Muscle layer of duodenum (tissue), 2 donors: ENCODE data around the gene NHP2.
"Not testable (repeated sequence)": the region's sequence is repeated elsewhere in the genome, so short reads cannot be mapped to it uniquely, and the experiment has no call there.

Experiments used
- H3K27ac ChIP-seq: one replicate; pipeline ENCODE4 v1.7.0; 2013; ENCODE audit warnings: mild to moderate bottlenecking, low read length
- H3K27me3 ChIP-seq: one replicate; pipeline ENCODE4 v1.7.0; 2013; ENCODE audit warnings: low read depth, mild to moderate bottlenecking, control low read depth, low read length
- H3K36me3 ChIP-seq, 2 donors: one replicate each; pipeline ENCODE4 v1.7.0; 2013; ENCODE audit warnings: low read length in 2 of 2, control low read depth in 1 of 2, mild to moderate bottlenecking in 1 of 2; ENCODE audit not compliant: insufficient read depth in 2 of 2, control insufficient read depth in 1 of 2
- H3K4me1 ChIP-seq, 2 donors: one replicate each; pipeline ENCODE4 v1.7.0; 2013; ENCODE audit warnings: low read length in 2 of 2, mild to moderate bottlenecking in 2 of 2, control low read depth in 1 of 2, moderate library complexity in 1 of 2; ENCODE audit not compliant: insufficient read depth in 2 of 2, control insufficient read depth in 1 of 2
- H3K4me3 ChIP-seq, 2 donors: one replicate each; pipeline ENCODE4 v1.7.0; 2013; ENCODE audit warnings: low read length in 2 of 2, low read depth in 1 of 2, mild to moderate bottlenecking in 1 of 2
- H3K9me3 ChIP-seq, 2 donors: one replicate each; pipeline ENCODE4 v1.7.0; 2013; ENCODE audit warnings: low read length in 2 of 2, control low read depth in 1 of 2, mild to moderate bottlenecking in 1 of 2; ENCODE audit not compliant: control insufficient read depth in 1 of 2
- donor health status: healthy.

Gene NHP2

GRCh38 chr5:178145965-178146820 lies 7.5 kb downstream of the NHP2 start:
- Histone ChIP-seq H3K27ac (no peak overlapping the region), H3K27me3 (no peaks in the 10 kb centered on the region), H3K36me3 (peaks cover 70 to 77% of the 10 kb centered on the region in 2 donors), H3K9me3 (no peaks in the 10 kb centered on the region), H3K4me3 (no peak overlapping the region), H3K4me1 (peaks cover 0 to 19% of the 10 kb centered on the region in 2 donors)

- Histone ChIP-seq H3K4me3 (no peak overlapping the region), H3K36me3 (peaks cover 56 to 60% of the 10 kb centered on the region in 2 donors), H3K4me1 (peaks cover 0 to 19% of the 10 kb centered on the region in 2 donors), H3K9me3 (no peaks in the 10 kb centered on the region), H3K27me3 (no peaks in the 10 kb centered on the region), H3K27ac (no peak overlapping the region)
Measured at GRCh38 chr5:178143901-178144300, 9.8 kb downstream of the NHP2 start.

GRCh38 chr5:178143246-178143645 lies 10.4 kb downstream of the NHP2 start:
- H3K4me3 ChIP-seq: no peak overlapping the region
- H3K27ac ChIP-seq: no peak overlapping the region
- no peaks in the 10 kb centered on the region for H3K27me3 ChIP-seq
- peaks cover 50 to 58% of the 10 kb centered on the region in 2 donors for H3K36me3 ChIP-seq
- H3K9me3 ChIP-seq: no peaks in the 10 kb centered on the region
- peaks cover 0 to 19% of the 10 kb centered on the region in 2 donors for H3K4me1 ChIP-seq

- no peak overlapping the region for H3K27ac ChIP-seq
- peaks cover 44 to 58% of the 10 kb centered on the region in 2 donors for H3K36me3 ChIP-seq
- no peaks in the 10 kb centered on the region for H3K27me3 ChIP-seq
- H3K4me1 ChIP-seq: peaks cover 0 to 19% of the 10 kb centered on the region in 2 donors
- H3K4me3 ChIP-seq: no peak overlapping the region
- no peaks in the 10 kb centered on the region for H3K9me3 ChIP-seq
Measured at GRCh38 chr5:178142642-178143041, 11.0 kb downstream of the NHP2 start.

- Histone ChIP-seq H3K4me1 (peaks cover 0 to 19% of the 10 kb centered on the region in 2 donors), H3K36me3 (peaks cover 33 to 47% of the 10 kb centered on the region in 2 donors), H3K27ac (no peak overlapping the region), H3K4me3 (no peak overlapping the region), H3K9me3 (no peaks in the 10 kb centered on the region), H3K27me3 (no peaks in the 10 kb centered on the region)
Measured at GRCh38 chr5:178141550-178141949, 12.1 kb downstream of the NHP2 start.

- Histone ChIP-seq H3K36me3 (peaks cover 25 to 34% of the 10 kb centered on the region in 2 donors), H3K4me1 (peaks cover 0 to 6% of the 10 kb centered on the region in 2 donors), H3K27ac (no peak overlapping the region), H3K9me3 (no peaks in the 10 kb centered on the region), H3K27me3 (no peaks in the 10 kb centered on the region), H3K4me3 (no peak overlapping the region)
Measured at GRCh38 chr5:178137991-178138390, 15.7 kb downstream of the NHP2 start.

- Histone ChIP-seq H3K9me3 (no peaks in the 10 kb centered on the region), H3K4me1 (peaks cover 0 to 5% of the 10 kb centered on the region in 2 donors), H3K4me3 (no peak overlapping the region), H3K27me3 (no peaks in the 10 kb centered on the region), H3K27ac (no peak overlapping the region), H3K36me3 (peaks cover 15 to 26% of the 10 kb centered on the region in 2 donors)
Measured at GRCh38 chr5:178136990-178137389, 16.7 kb downstream of the NHP2 start.

GRCh38 chr5:178131446-178131996 lies 22.2 kb downstream of the NHP2 start:
- peaks cover 10 to 11% of the 10 kb centered on the region in 2 donors for H3K36me3 ChIP-seq
- no peaks in the 10 kb centered on the region for H3K27me3 ChIP-seq
- H3K9me3 ChIP-seq: no peaks in the 10 kb centered on the region
- peak overlapping the region; percentile 63 for H3K27ac ChIP-seq
- H3K4me3 ChIP-seq: peak overlapping the region; percentile 78 to 91
- H3K4me1 ChIP-seq: peaks cover 4 to 12% of the 10 kb centered on the region in 2 donors

GRCh38 chr5:178130576-178131445 lies 22.9 kb downstream of the NHP2 start, which contains the start of gene RMND5B:
Gene RMND5B, plus strand, starts transcription at chr5:178131014. Its CDS starts 7,106 bp downstream, at chr5:178138120.
- Histone ChIP-seq H3K4me3 (peak within 1 kb of the TSS; percentile 78 to 91), H3K9me3 (no peaks in the 10 kb centered on the region), H3K27me3 (no peaks in the 10 kb centered on the region), H3K36me3 (peaks cover 7 to 11% of the 10 kb centered on the region in 2 donors), H3K27ac (peak within 1 kb of the TSS; percentile 63), H3K4me1 (peaks cover 4 to 12% of the 10 kb centered on the region in 2 donors)

- H3K36me3 ChIP-seq: not testable (repeated sequence)
Measured at GRCh38 chr5:178130234-178130575, 23.5 kb downstream of the NHP2 start.

GRCh38 chr5:178129296-178129695 lies 24.4 kb downstream of the NHP2 start:
- H3K4me3 ChIP-seq: no peak overlapping the region
- no peaks in the 10 kb centered on the region for H3K9me3 ChIP-seq
- no peaks in the 10 kb centered on the region for H3K27me3 ChIP-seq
- H3K27ac ChIP-seq: no peak overlapping the region
- H3K4me1 ChIP-seq: peaks cover 4 to 12% of the 10 kb centered on the region in 2 donors
- peaks cover 0 to 4% of the 10 kb centered on the region in 2 donors for H3K36me3 ChIP-seq

More at GRCh38 chr5:178130234-178130575, 23.5 kb downstream of the NHP2 start:
- Histone ChIP-seq H3K27ac (peak overlapping the region; percentile 16), H3K4me3 (peak overlapping the region; percentile 48 to 91), H3K4me1 (peaks cover 4 to 12% of the 10 kb centered on the region in 2 donors)
- not testable (repeated sequence) for H3K9me3 ChIP-seq, H3K27me3 ChIP-seq
